H54 (cell line): ENCODE results near the gene SLC12A3.
A peak's percentile ranks its signal among the peaks of the same experiment; 100 is the strongest.

Experiments used
- DNase-seq: peaks from one replicate; pipeline ENCODE4 v3.0.0; 2011; ENCODE audit warnings: low spot score, mixed read lengths; ENCODE audit not compliant: insufficient read length
- FAIRE-seq: peaks from 3 replicates; lab custom pipeline; 2011; peaks lifted over from hg19 to GRCh38; lab: Jason Lieb, UNC
- POLR2A ChIP-seq: IDR thresholded peaks from 2 replicates; pipeline ENCODE4 v1.6.1; 2011; ENCODE audit warnings: low read depth, mild to moderate bottlenecking, low read length

Gene SLC12A3

GRCh38 chr16:56836410-56837230 is 28.4 kb upstream of the SLC12A3 start:
- no peak for TF ChIP-seq POLR2A
- DNase-seq: no peak
- no peak for FAIRE-seq

- DNase-seq (no peak), FAIRE-seq (no peak)
- TF ChIP-seq POLR2A: no peak
These were observed 26.2 kb upstream of the SLC12A3 start for GRCh38 chr16:56838622-56839337.

- no peak for TF ChIP-seq POLR2A
- DNase-seq (no peak), FAIRE-seq (no peak)
These were observed 23.8 kb upstream of the SLC12A3 start for GRCh38 chr16:56841233-56841632.

GRCh38 chr16:56841659-56842058 is 23.3 kb upstream of the SLC12A3 start:
- no peak for FAIRE-seq
- no peak for TF ChIP-seq POLR2A

GRCh38 chr16:56842133-56842532 is 22.9 kb upstream of the SLC12A3 start:
- DNase-seq (no peak), FAIRE-seq (no peak)
- TF ChIP-seq POLR2A: no peak

More at GRCh38 chr16:56841659-56842058, 23.3 kb upstream of the SLC12A3 start:
- DNase-seq: no peak

GRCh38 chr16:56844056-56844455 is 21.0 kb upstream of the SLC12A3 start:
- DNase-seq (no peak), FAIRE-seq (no peak)
- TF ChIP-seq POLR2A: no peak

GRCh38 chr16:56847173-56847910 is 17.7 kb upstream of the SLC12A3 start:
- TF ChIP-seq POLR2A: no peak
- DNase-seq: no peak
- no peak for FAIRE-seq

- DNase-seq (peak; percentile 47), FAIRE-seq (peak; percentile 66)
- TF ChIP-seq POLR2A: no peak
These were observed 16.7 kb upstream of the SLC12A3 start for GRCh38 chr16:56848029-56848936.

GRCh38 chr16:56848955-56849689 is 15.9 kb upstream of the SLC12A3 start:
- FAIRE-seq (peak; percentile 53), DNase-seq (peak; percentile 59)
- TF ChIP-seq POLR2A: no peak

- no peak for TF ChIP-seq POLR2A
- FAIRE-seq: no peak
- no peak for DNase-seq
These were observed 15.0 kb upstream of the SLC12A3 start for GRCh38 chr16:56849690-56850680.

GRCh38 chr16:56851671-56852400 is 13.2 kb upstream of the SLC12A3 start:
- FAIRE-seq (no peak), DNase-seq (no peak)
- no peak for TF ChIP-seq POLR2A
